ENCODE measurements around the gene NME8.
A peak's percentile ranks its signal among the peaks of the same experiment; 100 is the strongest.
"Not testable (repeated sequence)": the region's sequence is repeated elsewhere in the genome, so short reads cannot be mapped to it uniquely, and the experiment has no call there.

NME8 gene, protein sequence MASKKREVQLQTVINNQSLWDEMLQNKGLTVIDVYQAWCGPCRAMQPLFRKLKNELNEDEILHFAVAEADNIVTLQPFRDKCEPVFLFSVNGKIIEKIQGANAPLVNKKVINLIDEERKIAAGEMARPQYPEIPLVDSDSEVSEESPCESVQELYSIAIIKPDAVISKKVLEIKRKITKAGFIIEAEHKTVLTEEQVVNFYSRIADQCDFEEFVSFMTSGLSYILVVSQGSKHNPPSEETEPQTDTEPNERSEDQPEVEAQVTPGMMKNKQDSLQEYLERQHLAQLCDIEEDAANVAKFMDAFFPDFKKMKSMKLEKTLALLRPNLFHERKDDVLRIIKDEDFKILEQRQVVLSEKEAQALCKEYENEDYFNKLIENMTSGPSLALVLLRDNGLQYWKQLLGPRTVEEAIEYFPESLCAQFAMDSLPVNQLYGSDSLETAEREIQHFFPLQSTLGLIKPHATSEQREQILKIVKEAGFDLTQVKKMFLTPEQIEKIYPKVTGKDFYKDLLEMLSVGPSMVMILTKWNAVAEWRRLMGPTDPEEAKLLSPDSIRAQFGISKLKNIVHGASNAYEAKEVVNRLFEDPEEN

DNA sequence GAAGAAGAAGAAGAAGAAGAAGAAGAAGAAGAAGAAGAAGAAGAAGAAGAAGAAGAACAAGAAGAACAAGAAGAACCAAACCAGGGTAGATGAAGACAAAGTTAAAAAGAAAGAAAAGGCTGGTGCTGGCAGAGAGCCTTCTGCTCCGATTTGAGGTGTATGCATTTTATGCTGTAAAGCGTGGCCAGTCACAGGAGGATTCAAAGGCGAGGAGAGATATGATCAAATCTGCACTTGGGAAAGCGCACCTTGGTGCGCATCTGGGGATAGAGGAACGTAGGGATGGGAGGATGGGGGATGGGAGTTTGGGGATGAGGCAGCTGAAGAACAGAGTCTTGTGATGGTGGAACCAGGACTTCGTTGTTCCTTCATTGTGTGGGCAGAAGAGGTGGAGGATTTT is at the start of gene NME8:
Gene NME8 (plus strand): TSS at position 301 of the 400 bp plus-strand sequence. CDS start 1,670 bp downstream, outside the sequence.
- no peak for DNase-seq

GRCh38 chr7:37806152-37806551 is 42.2 kb upstream of the NME8 start:
- no peak for DNase-seq

DNA sequence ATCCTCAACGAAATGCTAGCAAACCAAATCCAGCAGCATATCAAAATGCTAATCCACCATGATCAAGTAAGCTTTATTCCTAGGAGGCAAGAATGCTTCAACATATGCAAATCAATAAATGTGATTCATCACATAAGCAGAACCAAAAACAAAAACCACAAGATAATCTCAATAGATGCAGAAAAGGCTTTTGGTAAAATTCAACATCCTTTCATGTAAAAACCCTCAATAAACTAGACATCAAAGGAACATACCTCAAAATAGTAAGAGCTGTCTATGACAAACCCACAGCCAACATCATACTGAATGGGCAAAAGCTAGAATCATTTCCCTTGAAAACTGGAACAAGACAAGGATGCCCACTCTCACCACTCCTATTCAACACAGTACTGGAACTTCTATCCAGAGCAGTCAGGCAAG is 36.2 kb upstream of the NME8 start:
- not testable (repeated sequence) for DNase-seq

DNA sequence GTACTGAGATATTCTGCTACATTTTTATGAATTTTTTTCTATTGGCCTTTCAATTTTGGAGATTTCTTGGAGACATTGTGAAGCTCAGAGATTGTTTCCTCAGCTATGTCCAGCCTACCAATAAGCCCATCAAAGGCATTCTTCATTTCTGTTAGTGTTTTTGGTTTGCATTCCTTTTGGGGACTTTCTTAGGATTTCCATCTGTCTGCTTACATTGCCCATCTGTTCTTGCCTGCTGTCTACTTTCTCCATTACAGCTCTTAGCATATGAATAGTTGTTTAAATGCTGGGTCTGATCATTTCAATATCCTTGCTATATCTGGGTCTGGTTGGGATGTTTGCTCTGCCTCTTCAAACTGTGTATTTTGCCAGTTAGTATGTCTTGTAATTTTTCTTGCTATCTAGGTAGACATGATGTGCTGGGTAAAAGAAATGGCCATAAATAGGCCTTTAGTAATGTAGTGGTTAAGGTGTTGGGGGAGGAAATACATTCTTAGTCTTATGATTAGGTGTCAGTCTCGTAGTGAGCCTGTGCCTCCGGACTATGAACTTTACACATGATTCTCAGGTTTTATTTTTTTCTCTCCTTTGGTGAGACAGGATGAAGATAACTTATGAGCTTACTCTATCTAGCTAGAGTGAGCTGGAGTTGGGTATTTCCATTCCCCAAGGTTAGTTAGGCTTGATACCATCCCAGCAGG is 32.6 kb upstream of the NME8 start:
- DNase-seq = no peak

- DNase-seq = no peak
These were observed 31.3 kb upstream of the NME8 start for GRCh38 chr7:37816922-37817590.

DNA sequence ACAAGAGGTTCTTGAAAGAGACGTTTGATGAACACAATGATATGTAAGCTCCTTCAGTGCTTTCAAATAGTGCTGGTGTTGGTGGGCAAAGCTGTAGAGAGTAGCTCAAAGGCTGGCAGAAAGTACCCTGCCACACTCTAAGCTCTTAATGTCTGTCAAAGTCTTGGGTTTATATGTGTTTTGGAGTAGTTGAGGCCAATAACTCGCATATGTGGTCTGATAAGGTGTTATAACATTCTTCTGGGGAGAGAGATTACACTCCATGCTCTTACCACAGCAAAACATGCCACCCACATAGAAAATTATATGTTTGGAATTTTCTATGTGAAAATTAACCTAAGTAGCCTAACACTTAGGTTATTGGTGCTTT is 30.8 kb upstream of the NME8 start:
- no peak for DNase-seq

GRCh38 chr7:37817996-37818720 is 30.2 kb upstream of the NME8 start:
- DNase-seq = no peak

- no peak for DNase-seq
These were observed 27.5 kb upstream of the NME8 start for GRCh38 chr7:37820708-37821468.

- no peak for DNase-seq
These were observed 25.5 kb upstream of the NME8 start for GRCh38 chr7:37822946-37823345.

GRCh38 chr7:37823557-37823956 is 24.8 kb upstream of the NME8 start:
- no peak for DNase-seq

GRCh38 chr7:37825038-37825437 is 23.4 kb upstream of the NME8 start:
- no peak for DNase-seq

DNA sequence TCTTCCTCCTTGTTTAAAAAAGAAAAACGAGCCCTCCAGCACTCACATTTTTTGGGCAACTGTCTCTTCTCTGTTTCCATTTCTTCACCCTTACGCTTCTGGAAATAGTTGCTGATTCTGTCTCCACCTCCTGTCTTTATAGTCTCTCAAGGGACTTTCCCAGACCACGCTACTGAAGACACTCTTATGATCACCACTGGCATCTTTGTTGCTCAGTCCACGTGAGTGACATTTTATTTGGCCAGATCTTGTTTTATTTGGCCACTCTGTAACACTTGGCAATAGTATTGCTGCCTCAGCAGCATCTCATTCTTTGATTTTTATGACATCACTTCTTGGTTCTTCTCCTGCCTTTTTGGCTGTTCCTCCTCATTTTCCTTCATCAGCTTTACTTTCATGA is 21.6 kb upstream of the NME8 start:
- no peak for DNase-seq

GRCh38 chr7:37831244-37831643 is 17.2 kb upstream of the NME8 start:
- no peak for DNase-seq

- peak; percentile 87 for DNase-seq
These were observed 16.2 kb upstream of the NME8 start for GRCh38 chr7:37832194-37832593.

- peak; percentile 19 for DNase-seq
These were observed 15.1 kb upstream of the NME8 start for GRCh38 chr7:37833107-37833817.

DNA sequence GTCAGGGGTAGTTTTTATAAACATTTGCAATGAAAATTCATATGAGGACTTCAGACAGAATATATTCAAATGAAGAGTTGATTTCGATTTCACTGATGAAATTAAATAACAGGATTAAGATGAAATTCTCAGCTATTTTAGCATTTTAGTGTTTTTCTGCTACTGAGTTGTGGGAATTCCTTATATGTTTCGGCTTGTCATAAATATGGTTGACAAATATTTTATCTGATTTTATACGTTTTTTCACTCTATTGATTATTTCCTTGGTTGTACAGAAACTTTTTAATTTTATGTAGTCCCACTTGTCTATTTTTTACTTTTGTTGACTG is 14.6 kb upstream of the NME8 start:
- no peak for DNase-seq

DNA sequence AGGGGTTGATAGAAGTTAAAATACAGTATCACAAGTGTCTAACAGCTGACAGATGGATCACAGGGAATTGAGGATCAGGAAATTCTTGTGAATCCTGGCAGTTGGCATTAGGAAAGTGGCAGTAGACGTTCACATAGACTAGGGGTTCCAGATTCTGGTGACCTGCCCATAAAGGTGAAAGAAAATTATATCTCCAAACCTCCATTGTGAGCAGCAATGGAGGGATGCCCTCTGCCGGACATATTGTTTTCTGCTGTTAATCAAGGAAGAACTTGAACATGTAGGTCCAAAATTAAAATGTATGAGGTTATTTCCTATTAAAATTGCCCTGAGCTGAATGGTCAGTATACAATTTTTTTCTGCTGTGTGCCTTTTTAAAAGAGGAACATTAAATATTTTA is 5.1 kb downstream of the NME8 start:
- no peak for DNase-seq

DNA sequence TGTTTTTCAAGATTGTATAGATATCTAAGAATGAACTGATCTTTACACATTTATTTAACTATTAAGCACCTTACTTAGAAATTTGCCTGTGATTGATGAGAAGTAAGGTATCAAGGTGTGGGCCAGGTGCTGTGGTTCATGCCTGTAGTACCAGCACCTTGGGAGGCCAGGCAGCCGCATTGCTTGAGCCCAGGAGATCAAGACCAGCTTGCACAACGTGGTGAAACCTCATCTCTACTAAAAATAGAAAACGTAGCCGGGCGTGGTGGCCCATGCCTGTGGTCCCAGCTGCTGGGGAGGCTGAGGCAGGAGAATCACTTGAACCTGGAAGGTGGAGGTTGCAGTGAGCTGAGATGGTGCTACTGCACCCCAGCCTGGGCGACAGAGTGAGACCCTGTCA is 33.7 kb downstream of the NME8 start:
- no peak for DNase-seq

DNA sequence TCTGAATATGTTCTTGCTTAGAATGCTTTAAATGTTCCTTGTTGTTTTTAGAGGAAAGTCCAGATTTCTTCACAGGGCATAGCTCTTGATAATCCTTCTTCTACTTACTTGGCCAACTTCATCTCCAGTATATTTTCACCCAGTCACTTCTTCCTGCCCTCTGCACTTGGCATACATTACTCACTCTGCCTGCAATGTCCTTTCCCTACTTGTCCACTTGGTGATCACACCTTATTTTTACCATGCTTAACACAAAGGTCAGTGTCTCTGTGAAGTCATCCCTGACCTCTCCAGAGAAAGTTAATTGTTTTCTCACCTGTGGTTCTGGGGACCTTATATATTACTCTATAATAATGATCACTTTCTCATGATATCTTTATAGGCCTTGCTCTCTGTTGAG is 45.0 kb downstream of the NME8 start:
- no peak for DNase-seq

- DNase-seq = no peak
These were observed 46.3 kb downstream of the NME8 start for GRCh38 chr7:37894671-37895070.

DNA sequence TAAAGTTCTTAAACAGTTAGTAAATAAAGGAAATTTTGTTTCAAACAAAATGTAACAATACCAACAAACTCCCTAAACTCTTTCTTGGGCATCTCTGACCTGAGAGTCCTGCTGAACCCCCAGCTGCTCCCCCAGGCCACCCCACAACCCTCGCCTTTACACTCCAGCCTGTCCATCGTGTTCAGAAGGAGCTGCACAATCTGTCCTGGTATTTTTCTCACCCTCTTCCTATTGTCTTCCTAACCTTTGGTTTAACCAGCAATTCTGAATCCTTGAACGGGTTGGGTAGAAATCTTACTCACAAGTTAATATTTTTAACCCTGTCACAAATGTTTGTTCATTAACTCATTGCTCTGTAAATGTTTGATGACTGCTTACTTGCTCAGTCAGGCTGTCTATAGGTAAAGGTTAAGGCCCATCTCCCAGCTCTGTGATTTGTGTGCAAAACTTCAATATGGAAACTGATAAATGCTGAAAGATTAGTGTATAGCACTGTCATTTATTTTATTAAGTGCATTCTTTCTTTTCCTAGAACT is 51.4 kb downstream of the NME8 start:
- no peak for DNase-seq
